NB4 (cell line): Measurements from ENCODE around the gene VKORC1.

Experiments
- DNase-seq: peaks from one replicate; pipeline ENCODE4 v3.0.0; 2010; ENCODE audit warnings: low read depth
- H3K4me3 ChIP-seq: one replicate; pipeline ENCODE4 v1.5.1; 2011; ENCODE audit warnings: mild to moderate bottlenecking, low read depth, low read length, moderate library complexity
- MAX ChIP-seq: IDR thresholded peaks from 2 replicates; pipeline ENCODE4 v1.6.1; 2011; ENCODE audit warnings: low read depth, low read length
- MYC ChIP-seq: IDR thresholded peaks from 2 replicates; pipeline ENCODE4 v1.6.1; 2011; ENCODE audit warnings: low read depth, low read length
- POLR2A ChIP-seq: IDR thresholded peaks from 2 replicates; pipeline ENCODE4 v1.6.1; 2011; ENCODE audit warnings: mild to moderate bottlenecking; ENCODE audit not compliant: insufficient read length; ENCODE audit errors: extremely low read depth
- TF ChIP-seq, protein P1 (sequence below): IDR thresholded peaks from one replicate; pipeline ENCODE4 v1.5.1; 2012; ENCODE audit warnings: low read depth, low read length

The VKORC1 gene

GRCh38 chr16:31064882-31065461 is 29.6 kb downstream of the VKORC1 start:
- TF ChIP-seq MYC (no peak), POLR2A (no peak), MAX (no peak)
- TF ChIP-seq, protein P1, sequence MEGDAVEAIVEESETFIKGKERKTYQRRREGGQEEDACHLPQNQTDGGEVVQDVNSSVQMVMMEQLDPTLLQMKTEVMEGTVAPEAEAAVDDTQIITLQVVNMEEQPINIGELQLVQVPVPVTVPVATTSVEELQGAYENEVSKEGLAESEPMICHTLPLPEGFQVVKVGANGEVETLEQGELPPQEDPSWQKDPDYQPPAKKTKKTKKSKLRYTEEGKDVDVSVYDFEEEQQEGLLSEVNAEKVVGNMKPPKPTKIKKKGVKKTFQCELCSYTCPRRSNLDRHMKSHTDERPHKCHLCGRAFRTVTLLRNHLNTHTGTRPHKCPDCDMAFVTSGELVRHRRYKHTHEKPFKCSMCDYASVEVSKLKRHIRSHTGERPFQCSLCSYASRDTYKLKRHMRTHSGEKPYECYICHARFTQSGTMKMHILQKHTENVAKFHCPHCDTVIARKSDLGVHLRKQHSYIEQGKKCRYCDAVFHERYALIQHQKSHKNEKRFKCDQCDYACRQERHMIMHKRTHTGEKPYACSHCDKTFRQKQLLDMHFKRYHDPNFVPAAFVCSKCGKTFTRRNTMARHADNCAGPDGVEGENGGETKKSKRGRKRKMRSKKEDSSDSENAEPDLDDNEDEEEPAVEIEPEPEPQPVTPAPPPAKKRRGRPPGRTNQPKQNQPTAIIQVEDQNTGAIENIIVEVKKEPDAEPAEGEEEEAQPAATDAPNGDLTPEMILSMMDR = no peak
- DNase-seq = no peak
- no peak overlapping the region for H3K4me3 ChIP-seq

DNA sequence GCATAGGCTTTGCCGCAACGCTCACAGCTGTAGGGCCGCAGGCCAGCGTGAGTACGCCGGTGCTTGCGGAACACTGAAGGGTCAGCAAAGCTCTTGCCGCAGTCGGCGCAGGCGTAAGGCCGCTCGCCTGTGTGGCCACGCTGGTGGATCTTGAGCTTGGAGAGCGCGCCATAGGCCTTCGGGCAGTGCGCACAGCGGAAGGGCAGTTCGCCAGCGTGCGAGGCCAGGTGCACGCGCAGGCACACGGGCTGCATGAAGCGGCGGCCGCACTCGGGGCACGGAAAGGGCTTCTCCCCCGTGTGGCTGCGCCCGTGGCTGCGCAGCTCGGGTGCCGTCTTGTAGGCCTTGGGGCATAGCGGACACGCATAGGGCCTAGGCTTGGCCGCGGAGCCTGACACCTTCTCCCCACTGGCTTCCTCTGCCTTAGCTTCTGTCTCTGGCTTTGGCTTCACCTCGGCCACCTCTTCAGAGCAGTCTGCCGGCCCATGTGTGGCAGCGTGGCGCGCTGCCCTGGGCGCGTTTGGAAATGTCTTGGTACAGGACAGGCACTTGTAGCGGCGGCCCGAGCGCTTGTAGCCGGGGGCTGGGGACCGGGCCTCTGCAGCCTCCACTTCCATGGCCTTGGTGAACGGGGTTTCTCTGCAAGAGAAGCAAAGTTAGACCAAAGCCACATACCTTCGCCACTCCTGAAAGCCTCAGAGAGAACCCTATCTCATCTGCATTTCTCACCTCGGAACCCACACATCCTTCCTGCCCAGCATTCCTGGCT is 30.6 kb downstream of the VKORC1 start:
- DNase-seq = no peak
- H3K4me3 ChIP-seq = no peak overlapping the region
- no peak for TF ChIP-seq MAX
- TF ChIP-seq MYC = no peak
- TF ChIP-seq, protein P1 = no peak
- no peak for TF ChIP-seq POLR2A

GRCh38 chr16:31063495-31063842 is 31.1 kb downstream of the VKORC1 start:
- no peak for DNase-seq
- TF ChIP-seq, protein P1 = no peak
- no peak for TF ChIP-seq MAX
- no peak for TF ChIP-seq MYC
- TF ChIP-seq POLR2A = no peak
- no peak overlapping the region for H3K4me3 ChIP-seq

- TF ChIP-seq POLR2A (no peak), MAX (no peak), MYC (no peak)
- TF ChIP-seq, protein P1 = no peak
- DNase-seq = no peak
- H3K4me3 ChIP-seq = no peak overlapping the region
These were observed 32.7 kb downstream of the VKORC1 start for GRCh38 chr16:31061813-31062440.

DNA sequence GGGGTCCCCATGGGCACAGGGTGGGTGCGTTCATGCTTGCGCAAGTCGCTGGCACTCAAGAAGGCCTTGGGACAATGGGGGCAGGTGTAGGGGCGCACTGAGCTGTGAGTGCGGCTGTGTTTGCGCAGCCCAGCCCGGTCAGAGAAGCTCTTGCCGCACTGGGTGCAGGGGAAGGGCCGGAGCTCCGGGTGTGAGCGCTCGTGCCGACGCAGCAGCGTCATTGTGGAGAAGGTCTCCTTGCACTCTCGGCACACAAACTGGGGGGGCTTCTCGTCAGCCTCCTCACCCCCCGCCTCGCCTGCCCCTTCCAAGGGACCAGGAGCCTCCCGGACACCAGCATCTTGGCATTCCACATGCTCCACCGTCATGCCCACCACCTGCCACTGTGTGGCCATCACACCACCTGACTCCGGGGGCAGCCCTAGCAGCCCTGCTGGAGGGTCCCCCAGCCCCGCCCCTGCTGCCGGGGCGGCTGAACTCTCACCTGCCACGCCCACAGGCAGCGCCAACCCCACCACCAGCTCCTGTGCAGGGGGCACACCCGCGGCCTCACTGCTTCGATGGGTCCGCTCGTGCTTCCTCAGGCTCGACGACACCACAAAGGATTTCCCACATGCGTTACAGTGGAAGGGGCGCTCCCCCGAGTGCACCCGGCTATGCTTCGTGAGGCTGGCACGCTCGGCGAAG is 33.3 kb downstream of the VKORC1 start:
- DNase-seq = no peak
- no peak for TF ChIP-seq MAX
- TF ChIP-seq, protein P1 = no peak
- no peak for TF ChIP-seq MYC
- no peak for TF ChIP-seq POLR2A
- no peak overlapping the region for H3K4me3 ChIP-seq
